ENCODE measurements around the gene ISG20L2.

The ISG20L2 gene

GRCh38 chr1:156684227-156684782, 44.3 kb downstream of the ISG20L2 start:
- no peak for DNase-seq

- no peak for DNase-seq
Measured at GRCh38 chr1:156682166-156682890, 46.2 kb downstream of the ISG20L2 start.

- no peak for DNase-seq
Measured at GRCh38 chr1:156681196-156681960, 47.2 kb downstream of the ISG20L2 start.

DNA sequence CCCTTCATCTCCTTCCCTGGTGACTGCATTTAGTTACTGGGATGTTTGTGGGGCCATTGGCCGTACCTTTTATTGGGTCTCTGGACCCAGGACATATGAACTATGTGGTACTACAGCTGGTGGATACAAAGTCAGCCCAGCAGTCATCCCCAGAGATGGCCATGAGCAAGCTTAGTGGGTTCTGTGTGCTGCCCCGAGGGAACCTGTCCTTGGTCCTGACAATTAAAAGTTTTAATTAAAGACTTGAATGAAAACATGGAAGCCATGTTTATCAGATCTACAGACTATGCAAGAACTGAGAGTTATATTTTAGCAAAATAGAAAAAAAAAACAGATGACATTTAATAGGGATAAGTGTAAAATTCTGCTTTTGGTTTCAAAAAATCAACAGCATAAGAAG, 48.5 kb downstream of the ISG20L2 start:
- DNase-seq = no peak

DNA sequence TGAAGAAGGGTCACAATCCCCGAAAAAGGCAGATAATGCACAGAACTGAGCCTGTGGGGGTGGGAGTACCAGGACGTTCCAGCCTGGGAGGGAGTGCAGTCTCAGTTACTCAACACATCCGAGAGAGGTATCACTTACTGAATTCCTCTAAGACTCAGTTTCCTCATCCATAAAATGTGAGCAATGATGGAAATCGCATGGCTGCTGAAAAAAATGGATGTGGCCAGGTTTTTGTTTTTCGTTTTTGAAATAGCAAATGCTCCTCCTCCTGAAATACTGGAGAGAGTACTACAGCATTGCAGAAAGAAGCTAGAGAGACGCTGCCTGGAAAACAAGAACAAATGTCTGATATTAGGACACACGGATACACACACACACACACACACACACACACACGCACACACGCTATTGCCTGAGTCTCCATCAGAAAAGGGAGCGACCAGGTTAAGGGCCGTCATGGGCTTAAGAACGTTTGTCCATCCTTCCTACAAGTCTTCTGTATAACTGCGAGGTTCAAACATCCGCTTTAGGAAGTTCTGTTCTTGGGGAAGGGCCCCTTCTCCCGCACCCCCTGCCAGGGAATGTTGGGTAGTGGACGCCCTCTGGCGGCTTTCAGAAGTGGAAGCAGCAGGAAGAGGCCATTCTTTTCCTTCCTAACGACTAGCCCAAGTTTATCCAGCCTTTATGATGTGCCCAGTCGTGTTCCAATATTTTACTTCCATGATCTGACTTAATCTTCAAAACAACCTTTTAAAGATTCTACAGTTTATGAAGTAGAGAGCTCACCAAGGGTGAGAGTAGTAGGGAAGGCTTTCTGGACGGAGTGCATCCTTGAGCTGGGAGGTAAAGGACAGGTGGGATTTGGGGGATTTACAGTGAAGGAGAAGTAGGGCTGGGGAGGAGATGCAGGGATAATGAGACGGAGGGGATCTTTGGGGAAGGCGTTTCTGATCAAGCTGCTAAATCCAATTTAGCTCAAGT, 50.7 kb downstream of the ISG20L2 start:
- DNase-seq = peak; percentile 68

DNA sequence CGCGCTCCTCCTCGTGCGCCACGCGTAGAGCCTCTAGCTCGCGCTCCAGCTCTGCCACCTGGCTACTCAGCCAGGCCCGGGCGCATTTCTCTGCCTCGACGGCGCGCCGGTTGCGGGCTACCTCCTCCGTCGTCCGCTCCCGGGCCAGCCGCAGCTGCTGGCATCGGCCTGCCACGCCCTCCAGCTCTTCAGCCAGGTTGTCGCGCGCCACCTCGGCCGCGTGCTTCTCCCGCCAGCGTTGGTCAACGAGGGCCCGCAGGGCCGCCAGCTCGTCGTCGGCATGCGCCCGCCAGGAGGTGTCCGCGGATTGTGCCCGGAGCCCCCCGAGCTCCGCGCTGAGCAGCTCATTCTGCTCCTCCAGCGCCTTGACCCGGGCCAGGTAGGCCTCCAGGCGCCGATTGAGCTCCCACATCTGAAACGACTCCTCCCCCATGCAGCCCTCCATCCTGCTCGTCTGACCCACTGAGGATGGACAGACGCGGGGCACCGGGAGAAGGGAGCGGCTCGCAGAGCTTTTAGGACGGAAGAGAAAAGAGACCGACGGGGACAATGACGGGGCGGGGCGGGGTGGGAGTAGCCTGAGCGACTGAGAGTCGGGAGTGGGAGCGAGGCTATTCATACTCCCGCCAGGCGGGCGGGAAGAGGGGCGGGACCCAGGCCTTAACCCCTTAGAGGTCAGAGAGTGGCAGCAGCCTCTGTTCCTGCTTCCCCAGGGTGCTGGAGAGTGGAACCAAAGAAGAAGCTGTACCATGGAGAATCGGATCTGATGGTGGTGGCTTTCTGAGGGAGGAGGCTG, 51.5 kb downstream of the ISG20L2 start, which contains the start of gene NES:
Gene NES (minus strand): TSS at position 588 of the 796 bp plus-strand sequence. CDS start 143 bp downstream, at position 445.
- DNase-seq = peak; percentile 12

DNA sequence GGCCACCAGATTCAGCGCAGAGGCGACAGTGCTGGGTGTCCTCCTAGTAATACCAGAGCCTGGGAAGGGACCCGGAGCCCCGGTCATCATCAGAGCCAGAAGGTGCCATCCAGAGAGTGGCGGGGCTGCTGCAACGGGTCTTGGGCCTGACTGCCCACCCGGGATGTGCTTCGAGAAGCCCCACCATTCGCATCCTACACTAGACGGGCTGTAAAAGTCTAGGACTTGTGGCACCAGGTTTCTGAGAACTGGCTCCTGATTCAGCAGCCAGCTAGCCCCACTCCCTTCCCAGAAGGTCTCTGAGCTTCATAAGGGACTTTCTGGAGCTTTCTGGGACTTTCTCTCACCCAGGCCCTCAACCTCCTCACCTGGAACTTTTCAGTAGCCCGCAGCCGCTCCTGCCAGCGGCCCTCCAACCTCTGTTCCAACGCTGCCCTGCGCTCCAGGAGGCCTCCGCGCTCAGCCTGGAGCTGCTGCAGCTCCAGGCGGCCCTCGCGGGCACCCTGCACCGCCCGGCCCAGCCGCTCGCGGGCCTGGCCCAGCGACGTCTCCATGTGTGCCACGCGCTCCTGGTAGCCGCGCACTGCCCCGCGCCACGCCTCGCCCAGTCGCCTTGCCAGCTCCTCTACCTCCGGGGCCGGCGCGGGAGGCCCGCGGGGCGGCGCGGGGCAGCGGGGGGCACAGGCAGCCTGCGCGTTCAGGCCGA, 52.3 kb downstream of the ISG20L2 start:
- DNase-seq = no peak

DNA sequence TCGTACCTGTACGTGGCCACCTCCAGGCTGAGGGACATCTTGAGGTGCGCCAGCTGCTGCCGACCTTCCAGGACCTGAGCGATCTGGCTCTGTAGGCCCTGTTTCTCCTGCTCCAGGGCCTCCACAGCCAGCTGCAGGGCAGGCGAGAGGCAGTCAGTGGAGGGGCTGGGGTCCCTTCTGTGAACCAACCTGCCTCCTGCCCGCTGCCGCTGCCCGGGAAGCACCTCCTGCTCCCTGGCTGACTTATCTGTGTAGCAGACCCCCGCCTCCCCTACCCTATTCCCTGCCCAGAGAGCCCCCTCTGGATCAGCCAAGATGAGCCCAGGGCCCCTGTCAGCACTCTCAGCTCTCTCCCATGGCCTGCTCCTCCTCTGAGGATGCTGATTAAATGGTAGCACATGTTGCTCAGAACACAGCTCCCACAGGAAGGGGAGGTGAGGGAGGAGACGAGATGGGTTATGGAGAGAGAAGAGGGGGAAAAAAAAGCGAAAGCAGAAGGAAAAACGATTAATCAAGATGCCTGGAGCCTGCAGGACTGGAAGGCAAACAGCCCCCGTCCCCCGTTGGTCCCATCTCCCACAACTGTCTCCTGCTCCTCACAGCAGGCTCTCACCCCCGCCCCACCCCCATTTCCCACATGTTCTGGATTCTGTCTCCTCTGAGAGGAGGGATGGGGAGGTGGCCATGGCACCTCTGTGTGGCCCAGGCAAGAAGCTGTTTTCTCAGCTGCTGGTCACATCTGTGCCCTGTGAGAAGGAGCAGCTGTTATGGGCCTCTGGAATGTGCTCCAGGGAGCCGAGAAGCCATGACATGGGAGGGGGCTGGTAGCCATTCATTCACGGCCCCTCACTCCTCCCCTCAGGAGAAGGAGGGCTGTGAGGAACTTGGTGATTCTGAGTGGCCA, 53.1 kb downstream of the ISG20L2 start:
- no peak for DNase-seq

DNA sequence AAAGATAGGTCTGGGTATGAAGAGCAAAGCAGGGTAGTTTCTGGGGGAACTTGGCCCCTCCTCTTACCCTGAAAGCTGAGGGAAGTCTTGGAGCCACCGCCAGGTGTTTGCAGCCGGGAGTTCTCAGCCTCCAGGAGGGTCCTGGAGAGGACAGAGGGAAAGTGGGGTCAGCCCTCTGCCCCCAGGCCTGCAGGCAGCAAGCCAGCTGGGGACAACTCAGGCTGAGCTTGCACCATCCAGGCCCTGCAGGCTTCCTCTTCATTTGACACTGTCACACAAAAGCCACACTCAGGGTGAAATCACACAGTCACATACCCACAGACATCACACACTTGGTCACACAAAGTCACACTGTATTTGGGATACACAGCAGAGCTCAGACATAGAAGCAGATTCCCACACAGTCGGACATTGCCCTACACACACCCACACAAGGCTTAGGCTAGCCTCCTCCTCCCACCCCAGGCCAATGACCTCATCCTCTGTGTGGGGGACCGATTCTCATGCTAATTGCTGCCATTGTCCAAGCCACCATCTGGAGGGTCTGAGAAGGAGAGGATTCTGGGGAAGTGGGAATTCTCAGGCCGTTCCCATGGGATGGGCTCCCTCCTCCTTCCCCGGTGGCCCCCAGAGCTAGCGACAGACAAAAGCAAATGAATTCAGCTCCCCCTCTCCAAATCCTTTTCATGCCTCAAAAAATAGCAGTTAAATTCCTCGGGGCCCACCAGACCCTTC, 55.0 kb downstream of the ISG20L2 start:
- DNase-seq = no peak

Data from NCI-H1105 treated with DMSO at 0.1 percent for 48 hours (cell line).